ENCODE data around the gene BAG3.

BAG3 gene

GRCh38 chr10:119714484-119714816 is 63.3 kb downstream of the BAG3 start:
- no peak overlapping the region for H3K4me2 ChIP-seq
- TF ChIP-seq CTCF (conservative IDR thresholded peaks at IDR 0.05; ENCODE audit: low read depth, low read length) = no peak
- H3K9ac ChIP-seq = no peak overlapping the region
- H3K36me3 ChIP-seq (ENCODE audit: insufficient read depth) = no peaks in the 10 kb centered on the region
- H4K20me1 ChIP-seq (ENCODE audit: insufficient read depth) = no peaks in the 10 kb centered on the region
- no peak overlapping the region for H2AFZ ChIP-seq (ENCODE audit: low read depth)
- H3K79me2 ChIP-seq (ENCODE audit: insufficient read depth, low read depth) = no peaks in the 10 kb centered on the region
- no peak overlapping the region for H3K27ac ChIP-seq
- H3K27me3 ChIP-seq (ENCODE audit: insufficient read depth, low read depth) = no peaks in the 10 kb centered on the region
- no peaks in the 10 kb centered on the region for H3K4me1 ChIP-seq (ENCODE audit: low read depth, poor library complexity, severe bottlenecking)
- H3K4me3 ChIP-seq (IDR thresholded peaks at IDR 0.05; ENCODE audit: insufficient read depth, low read depth, low read length) = no peak overlapping the region

GRCh38 chr10:119715628-119716505 is 64.7 kb downstream of the BAG3 start:
- H3K4me1 ChIP-seq (ENCODE audit: low read depth, poor library complexity, severe bottlenecking) = no peaks in the 10 kb centered on the region
- no peak overlapping the region for H2AFZ ChIP-seq (ENCODE audit: low read depth)
- no peaks in the 10 kb centered on the region for H3K79me2 ChIP-seq (ENCODE audit: insufficient read depth, low read depth)
- no peak overlapping the region for H3K4me2 ChIP-seq
- H3K9ac ChIP-seq = no peak overlapping the region
- H3K27ac ChIP-seq = no peak overlapping the region
- TF ChIP-seq CTCF (conservative IDR thresholded peaks at IDR 0.05; ENCODE audit: low read depth, low read length) = no peak
- H3K27me3 ChIP-seq (ENCODE audit: insufficient read depth, low read depth) = no peaks in the 10 kb centered on the region
- no peak overlapping the region for H3K4me3 ChIP-seq (IDR thresholded peaks at IDR 0.05; ENCODE audit: insufficient read depth, low read depth, low read length)
- no peaks in the 10 kb centered on the region for H4K20me1 ChIP-seq (ENCODE audit: insufficient read depth)
- no peaks in the 10 kb centered on the region for H3K36me3 ChIP-seq (ENCODE audit: insufficient read depth)

- Histone ChIP-seq H3K9ac (no peak overlapping the region), H3K27me3 (ENCODE audit: insufficient read depth, low read depth) (no peaks in the 10 kb centered on the region), H2AFZ (ENCODE audit: low read depth) (no peak overlapping the region), H3K4me3 (IDR thresholded peaks at IDR 0.05; ENCODE audit: insufficient read depth, low read depth, low read length) (no peak overlapping the region), H3K4me1 (ENCODE audit: low read depth, poor library complexity, severe bottlenecking) (peaks cover 28% of the 10 kb centered on the region), H3K4me2 (no peak overlapping the region), H3K27ac (no peak overlapping the region), H4K20me1 (ENCODE audit: insufficient read depth) (no peaks in the 10 kb centered on the region), H3K36me3 (ENCODE audit: insufficient read depth) (no peaks in the 10 kb centered on the region), H3K79me2 (ENCODE audit: insufficient read depth, low read depth) (peaks cover 14% of the 10 kb centered on the region; the same call in 1 of the 2 replicates)
- TF ChIP-seq CTCF (conservative IDR thresholded peaks at IDR 0.05; ENCODE audit: low read depth, low read length) = no peak
Observed at GRCh38 chr10:119723161-119723560, 72.0 kb downstream of the BAG3 start.

GRCh38 chr10:119723624-119724023 is 72.4 kb downstream of the BAG3 start:
- no peak overlapping the region for H3K4me2 ChIP-seq
- peaks cover 14% of the 10 kb centered on the region; the same call in 1 of the 2 replicates for H3K79me2 ChIP-seq (ENCODE audit: insufficient read depth, low read depth)
- no peak overlapping the region for H2AFZ ChIP-seq (ENCODE audit: low read depth)
- no peak overlapping the region for H3K27ac ChIP-seq
- H3K4me3 ChIP-seq (IDR thresholded peaks at IDR 0.05; ENCODE audit: insufficient read depth, low read depth, low read length) = no peak overlapping the region
- H3K36me3 ChIP-seq (ENCODE audit: insufficient read depth) = no peaks in the 10 kb centered on the region
- no peak overlapping the region for H3K9ac ChIP-seq
- peaks cover 33% of the 10 kb centered on the region for H3K4me1 ChIP-seq (ENCODE audit: low read depth, poor library complexity, severe bottlenecking)
- TF ChIP-seq CTCF (conservative IDR thresholded peaks at IDR 0.05; ENCODE audit: low read depth, low read length) = no peak
- no peaks in the 10 kb centered on the region for H4K20me1 ChIP-seq (ENCODE audit: insufficient read depth)
- no peaks in the 10 kb centered on the region for H3K27me3 ChIP-seq (ENCODE audit: insufficient read depth, low read depth)
